IMR-90 (cell line): ENCODE measurements around the gene UBE2L3. TPM values are rescaled to one million over a fixed set of nuclear protein-coding genes. Genes with fewer than 3 reads are reported as not detected.

Experiments
- ATAC-seq: fragments of 200-7000 bp; cut with Tn5 transposase; 2 replicates; pipeline ENCODE4 v1.9.1; 2020; ENCODE audit warnings: low read depth, mild to moderate bottlenecking, moderate library complexity
- BruUV-seq: library from RNA; stranded (reverse); fragments of 400-500 nt; replicated peaks from 2 replicates; lab custom pipeline; 2021; lab: Mats Ljungman, UMichigan
- CTCF ChIA-PET: fragments of 300-600 bp; formaldehyde crosslinking; extraction: SDS; loops from one replicate; lab custom pipeline; 2021; ENCODE audit warnings: antibody characterized with exemption; lab: Yijun Ruan, JAX
- POLR2A ChIA-PET: fragments of 300-600 bp; sonication (Branson Sonifier 250); formaldehyde crosslinking; loops from one replicate; lab custom pipeline; 2022; ENCODE audit warnings: antibody characterized with exemption; ENCODE audit not compliant: unreplicated experiment; lab: Charles Lee
- DNase-seq: peaks from one replicate; pipeline ENCODE4 v3.0.0; 2013
- H2AFZ ChIP-seq: replicated peaks from 2 replicates; pipeline ENCODE3; 2013; ENCODE audit warnings: low read length, mild to moderate bottlenecking; ENCODE audit not compliant: poor library complexity
- H2AK5ac ChIP-seq: 2 replicates; pipeline ENCODE4 v1.6.1; 2013; ENCODE audit warnings: low read depth, low read length, inconsistent platforms
- H2AK9ac ChIP-seq: replicated peaks from 2 replicates; pipeline ENCODE3; 2013; ENCODE audit warnings: mild to moderate bottlenecking, low read depth, low read length, moderate library complexity; ENCODE audit not compliant: poor library complexity
- H2BK120ac ChIP-seq: 2 replicates; pipeline ENCODE4 v1.6.1; 2013; ENCODE audit warnings: low read depth, low read length, inconsistent platforms
- H2BK15ac ChIP-seq: 3 replicates; pipeline ENCODE4 v1.6.1; 2013; ENCODE audit warnings: low read depth, low read length, inconsistent platforms
- H2BK20ac ChIP-seq: 2 replicates; pipeline ENCODE4 v1.6.1; 2013; ENCODE audit warnings: low read depth, mild to moderate bottlenecking, inconsistent platforms, low read length, moderate library complexity
- H2BK5ac ChIP-seq: 2 replicates; pipeline ENCODE4 v1.6.1; 2013; ENCODE audit warnings: mild to moderate bottlenecking, low read depth, low read length, inconsistent platforms; ENCODE audit not compliant: poor library complexity, severe bottlenecking
- H3K14ac ChIP-seq: replicated peaks from 2 replicates; pipeline ENCODE4 v1.6.1; 2013; ENCODE audit warnings: low read depth, low read length, inconsistent platforms
- H3K18ac ChIP-seq: 2 replicates; pipeline ENCODE4 v1.6.1; 2013; ENCODE audit warnings: low read depth, low read length, control low read depth
- H3K23ac ChIP-seq: 2 replicates; pipeline ENCODE4 v1.6.1; 2013; ENCODE audit warnings: low read depth, low read length, inconsistent platforms
- H3K27ac ChIP-seq: 2 replicates; pipeline ENCODE4 v1.5.1; 2013; ENCODE audit warnings: mild to moderate bottlenecking, control low read depth, low read length; ENCODE audit not compliant: insufficient read depth
- H3K27me3 ChIP-seq: 2 replicates; pipeline ENCODE4 v1.6.1; 2013; ENCODE audit warnings: low read length; ENCODE audit not compliant: control insufficient read depth, insufficient read depth
- H3K36me3 ChIP-seq: 2 replicates; pipeline ENCODE4 v1.6.1; 2013; ENCODE audit warnings: low read length, mixed read lengths; ENCODE audit not compliant: control insufficient read depth, insufficient read depth
- H3K4ac ChIP-seq: 2 replicates; pipeline ENCODE4 v1.6.1; 2013; ENCODE audit warnings: low read depth, low read length, inconsistent platforms
- H3K4me1 ChIP-seq: 2 replicates; pipeline ENCODE4 v1.6.1; 2013; ENCODE audit warnings: low read length, mixed read lengths; ENCODE audit not compliant: control insufficient read depth, insufficient read depth
- H3K4me2 ChIP-seq: 2 replicates; pipeline ENCODE4 v1.6.1; 2013; ENCODE audit warnings: low read depth, mild to moderate bottlenecking, control low read depth, low read length, moderate library complexity
- H3K4me3 ChIP-seq: 2 replicates; pipeline ENCODE4 v1.5.1; 2013; ENCODE audit warnings: low read depth, mild to moderate bottlenecking, control low read depth, low read length, moderate library complexity; ENCODE audit not compliant: insufficient read depth
- H3K56ac ChIP-seq: 2 replicates; pipeline ENCODE4 v1.6.1; 2013; ENCODE audit warnings: low read length, inconsistent platforms; ENCODE audit not compliant: insufficient read depth; ENCODE audit errors: extremely low read depth
- H3K79me1 ChIP-seq, 2 experiments: 2 replicates each; pipeline ENCODE4 v1.6.1; 2013; ENCODE audit warnings: low read length in 2 of 2, inconsistent platforms in 1 of 2, low read depth in 1 of 2
- H3K9ac ChIP-seq: 2 replicates; pipeline ENCODE4 v1.6.1; 2013; ENCODE audit warnings: low read depth, low read length, control low read depth
- H3K9me1 ChIP-seq: 2 replicates; pipeline ENCODE4 v1.6.1; 2013; ENCODE audit warnings: low read length, inconsistent platforms; ENCODE audit not compliant: insufficient read depth
- H3K9me3 ChIP-seq: 2 replicates; pipeline ENCODE4 v1.6.1; 2013; ENCODE audit warnings: low read length; ENCODE audit not compliant: control insufficient read depth, insufficient read depth
- H4K20me1 ChIP-seq: 2 replicates; pipeline ENCODE4 v1.6.1; 2013; ENCODE audit warnings: low read length, inconsistent platforms; ENCODE audit not compliant: insufficient read depth
- H4K5ac ChIP-seq: 2 replicates; pipeline ENCODE4 v1.6.1; 2013; ENCODE audit warnings: mild to moderate bottlenecking, low read depth, low read length, control low read depth
- H4K8ac ChIP-seq, 2 experiments: 2 replicates each; pipeline ENCODE4 v1.6.1; 2013; ENCODE audit warnings: low read depth in 2 of 2, low read length in 2 of 2, control low read depth in 1 of 2, inconsistent platforms in 1 of 2
- H4K91ac ChIP-seq: 2 replicates; pipeline ENCODE4 v1.6.1; 2013; ENCODE audit warnings: low read depth, low read length, inconsistent platforms; ENCODE audit not compliant: insufficient read depth
- CEBPB ChIP-seq: IDR thresholded peaks from 2 replicates; pipeline ENCODE4 v1.6.1; 2012; ENCODE audit warnings: low read depth, low read length, improper control_type of control experiment
- WGBS, 2 experiments: methylation state at CpG; one replicate each; pipeline versions ENCODE4 v1.1.5 to v1.1.7; 2013; ENCODE audit warnings: missing lambda C conversion rate in 2 of 2; ENCODE audit not compliant: insufficient read length in 1 of 2; ENCODE audit errors: extremely low coverage in 2 of 2; 5-methylcytosine and 5-hydroxymethylcytosine counted together
- dilution Hi-C: fragments of 300-500 bp; cut with HindIII; formaldehyde crosslinking; loops from one replicate; pipeline ENCODE4 v1.14.3; 2018; ENCODE audit warnings: low sequenced_read_pairs; ENCODE audit not compliant: unreplicated experiment
- in situ Hi-C: fragments of 300-500 bp; cut with MboI; formaldehyde crosslinking; loops from 3 replicates; pipeline ENCODE4 v1.14.3; 2019; ENCODE audit warnings: low sequenced_read_pairs, inconsistent platforms, mixed read lengths
- intact Hi-C: fragments of 100-400 bp; cut with micrococcal nuclease; formaldehyde crosslinking; loops from 2 replicates; pipeline ENCODE4 v1.10.0; 2022
- polyA plus RNA-seq, 3 experiments: library from polyadenylated mRNA; depleted of rRNA; stranded (reverse); fragments of >200 nt; gene quantifications; 2 replicates each; pipeline ENCODE4 v1.2.3, GENCODE V29; 2012; ENCODE audit warnings: low replicate concordance in 1 of 3
- total RNA-seq: library from RNA; depleted of rRNA; stranded (reverse); fragments of >200 nt; gene quantifications from 2 replicates; pipeline ENCODE4 v1.2.3, GENCODE V29; 2012

UBE2L3 gene
- total and polyA plus RNA-seq, 2 of the 4 experiments (the other 2 are of a cell fraction): 29.0 to 72.9 TPM

DNA sequence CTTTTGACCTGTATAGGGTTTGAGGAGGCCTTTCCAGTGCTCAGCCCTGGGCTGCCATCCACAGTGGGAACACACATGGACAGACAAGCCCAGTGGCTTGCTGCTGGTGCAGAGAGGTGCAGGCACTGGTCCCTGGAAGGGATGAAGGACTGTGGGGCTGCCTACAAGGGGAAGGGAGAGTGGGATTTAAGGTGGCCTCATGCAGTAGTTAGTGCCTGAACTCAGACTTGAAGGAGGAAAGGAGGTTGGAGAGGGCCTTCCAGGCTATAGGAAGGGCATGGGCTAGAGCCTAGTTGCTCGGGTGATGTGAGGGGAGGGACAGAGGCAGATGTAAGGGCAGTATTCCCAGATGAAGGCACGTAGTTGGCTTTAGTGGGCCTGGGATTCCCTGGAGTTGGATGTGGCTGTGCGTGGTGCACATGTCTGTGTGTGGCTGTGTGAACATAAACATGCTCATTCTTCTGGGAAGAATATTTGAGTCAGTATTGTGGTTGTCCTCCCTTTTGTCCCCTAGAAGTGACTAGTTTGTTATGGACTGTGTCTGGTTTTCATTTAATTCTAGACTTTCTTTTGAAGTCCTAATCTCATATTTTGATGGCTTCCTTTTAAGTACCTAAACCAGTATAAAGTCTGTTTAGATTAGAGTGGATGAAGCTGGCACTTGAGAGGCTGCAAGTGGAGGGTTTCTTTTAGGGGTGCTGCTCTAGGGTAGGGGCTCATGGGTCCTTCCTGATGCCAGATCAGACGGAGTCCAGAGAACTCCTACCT lies 43.9 kb downstream of the UBE2L3 start:
- H4K20me1 ChIP-seq: peaks cover 90% of the 10 kb centered on the region
- no peak overlapping the region for H3K23ac ChIP-seq
- BruUV-seq: no TSS peak
- H4K8ac ChIP-seq: no peak overlapping the region
- no peak for TF ChIP-seq CEBPB
- H3K56ac ChIP-seq: no peak overlapping the region
- no peak overlapping the region for H3K27ac ChIP-seq
- H3K4me1 ChIP-seq: peaks cover 6% of the 10 kb centered on the region; the same call in 1 of the 2 replicates
- in situ Hi-C loops (no loop called here), intact Hi-C loops (no loop called here), dilution Hi-C loops (no loop called here)
- no peak overlapping the region for H3K14ac ChIP-seq
- H3K9me3 ChIP-seq: no peaks in the 10 kb centered on the region
- no peaks in the 10 kb centered on the region for H3K27me3 ChIP-seq
- no peak overlapping the region for H3K4me2 ChIP-seq
- H2BK20ac ChIP-seq: no peak overlapping the region
- ChIA-PET POLR2A (interaction anchor here (0.5 to 0.6 kb wide), 2 partner anchors 14 to 266 kb away, joined by 4 read pairs; no protein-coding TSS in a partner anchor), CTCF (no interaction called here)
- no peak overlapping the region for H3K4me3 ChIP-seq
- H3K36me3 ChIP-seq: peaks cover 26% of the 10 kb centered on the region
- H3K9me1 ChIP-seq: peaks cover 28% of the 10 kb centered on the region
- H4K5ac ChIP-seq: no peak overlapping the region
- DNase-seq: no peak
- no peak overlapping the region for H2BK120ac ChIP-seq
- no peak overlapping the region for H3K9ac ChIP-seq
- H3K79me1 ChIP-seq: peaks cover 46 to 81% of the 10 kb centered on the region in 2 experiments
- H3K4ac ChIP-seq: no peak overlapping the region
- H2AFZ ChIP-seq: no peak overlapping the region
- H2AK5ac ChIP-seq: no peak overlapping the region
- ATAC-seq: no peak
- H2BK5ac ChIP-seq: no peak overlapping the region
- H4K91ac ChIP-seq: no peak overlapping the region
- peak overlapping the region; percentile 57 for H2AK9ac ChIP-seq
- H3K18ac ChIP-seq: no peak overlapping the region
- H2BK15ac ChIP-seq: no peak overlapping the region
- WGBS, 2 experiments: no CpG with 5 or more reads among the region's 4 CpGs
